ENCODE data around the gene SYCP3.
"Not testable (repeated sequence)": the region's sequence is repeated elsewhere in the genome, so short reads cannot be mapped to it uniquely, and the experiment has no call there.

Gene SYCP3

GRCh38 chr12:101759396-101760047, 20.3 kb upstream of the SYCP3 start:
- peak; percentile 76 for DNase-seq

GRCh38 chr12:101750152-101750551, 10.9 kb upstream of the SYCP3 start:
- no peak for DNase-seq

GRCh38 chr12:101749657-101750056, 10.4 kb upstream of the SYCP3 start:
- DNase-seq: no peak

GRCh38 chr12:101748907-101749306, 9.6 kb upstream of the SYCP3 start:
- DNase-seq: no peak

GRCh38 chr12:101747697-101748096, 8.4 kb upstream of the SYCP3 start:
- peak; percentile 52 for DNase-seq

GRCh38 chr12:101746661-101747060, 7.4 kb upstream of the SYCP3 start:
- DNase-seq: no peak

GRCh38 chr12:101746196-101746595, 6.9 kb upstream of the SYCP3 start:
- DNase-seq: no peak

GRCh38 chr12:101745481-101745880, 6.2 kb upstream of the SYCP3 start:
- DNase-seq: no peak

- peak; percentile 13 for DNase-seq
Measured at GRCh38 chr12:101743724-101744472, 4.6 kb upstream of the SYCP3 start.

GRCh38 chr12:101743242-101743641, 4.0 kb upstream of the SYCP3 start:
- DNase-seq: no peak

- DNase-seq: no peak
Measured at GRCh38 chr12:101740980-101741379, 1.7 kb upstream of the SYCP3 start.

- DNase-seq: no peak
Measured at GRCh38 chr12:101740566-101740965, 1.3 kb upstream of the SYCP3 start.

- no peak for DNase-seq
Measured at GRCh38 chr12:101737476-101737875, 1.8 kb downstream of the SYCP3 start.

GRCh38 chr12:101734482-101734881, 4.8 kb downstream of the SYCP3 start:
- DNase-seq: not testable (repeated sequence)

- DNase-seq: no peak
Measured at GRCh38 chr12:101733166-101733565, 6.1 kb downstream of the SYCP3 start.

GRCh38 chr12:101732318-101732717, 6.9 kb downstream of the SYCP3 start:
- no peak for DNase-seq

GRCh38 chr12:101729842-101730241, 9.4 kb downstream of the SYCP3 start:
- no peak for DNase-seq

- DNase-seq: no peak
Measured at GRCh38 chr12:101727098-101727497, 12.2 kb downstream of the SYCP3 start.

GRCh38 chr12:101722392-101722791, 16.9 kb downstream of the SYCP3 start:
- no peak for DNase-seq

- no peak for DNase-seq
Measured at GRCh38 chr12:101720118-101720517, 19.1 kb downstream of the SYCP3 start.

GRCh38 chr12:101719566-101719965, 19.7 kb downstream of the SYCP3 start:
- no peak for DNase-seq

- no peak for DNase-seq
Measured at GRCh38 chr12:101714877-101715444, 24.3 kb downstream of the SYCP3 start.

GRCh38 chr12:101713930-101714329, 25.3 kb downstream of the SYCP3 start:
- DNase-seq: no peak

- no peak for DNase-seq
Measured at GRCh38 chr12:101713059-101713682, 26.1 kb downstream of the SYCP3 start.

All from hematopoietic multipotent progenitor cell treated with erythropoietin and hydrocortisone succinate and interleukin-3 and kit ligand, for 4 days (in vitro differentiated cells).